ENCODE results near the gene TIFAB.
"Not testable (repeated sequence)": the region's sequence is repeated elsewhere in the genome, so short reads cannot be mapped to it uniquely, and the experiment has no call there.

The TIFAB gene

DNA sequence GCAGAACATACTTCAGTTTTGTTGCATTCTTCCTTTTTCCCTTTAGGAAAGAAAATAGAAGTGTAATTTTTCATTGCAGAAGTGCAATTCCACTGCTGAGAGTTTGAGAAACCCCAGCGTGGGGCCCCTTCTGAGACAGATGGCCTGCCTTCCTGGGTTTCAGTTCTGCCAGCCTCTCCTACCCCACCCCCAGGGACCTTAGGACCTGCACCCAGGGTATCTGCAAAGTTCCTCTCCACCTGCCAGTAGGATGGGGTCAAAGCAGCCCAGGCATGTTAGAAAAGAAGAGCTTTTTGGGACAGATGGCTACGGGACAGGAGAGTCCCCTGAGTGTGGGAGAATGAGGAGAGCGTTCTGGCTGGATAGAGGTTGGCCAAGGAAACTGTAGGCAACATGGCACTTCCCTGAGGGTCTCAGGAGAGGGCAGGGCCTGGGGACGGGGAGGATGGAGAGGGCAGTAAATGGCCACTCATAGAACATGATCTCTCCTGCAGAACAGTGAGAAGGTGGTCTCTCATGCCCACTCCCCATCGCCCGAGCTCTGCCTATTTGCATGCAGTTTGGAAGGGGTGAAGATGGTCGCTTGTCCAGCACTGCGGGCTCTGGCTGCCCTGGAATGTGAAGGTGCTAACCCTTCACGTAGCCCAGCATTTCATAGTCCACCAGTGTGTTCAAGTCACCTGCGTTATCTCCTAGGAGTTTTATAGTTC is at the start of gene TIFAB:
TSS of gene TIFAB (minus strand) at position 31 of the 710 bp plus-strand sequence. CDS start 2,412 bp downstream, outside the sequence.
- no peak for DNase-seq

DNA sequence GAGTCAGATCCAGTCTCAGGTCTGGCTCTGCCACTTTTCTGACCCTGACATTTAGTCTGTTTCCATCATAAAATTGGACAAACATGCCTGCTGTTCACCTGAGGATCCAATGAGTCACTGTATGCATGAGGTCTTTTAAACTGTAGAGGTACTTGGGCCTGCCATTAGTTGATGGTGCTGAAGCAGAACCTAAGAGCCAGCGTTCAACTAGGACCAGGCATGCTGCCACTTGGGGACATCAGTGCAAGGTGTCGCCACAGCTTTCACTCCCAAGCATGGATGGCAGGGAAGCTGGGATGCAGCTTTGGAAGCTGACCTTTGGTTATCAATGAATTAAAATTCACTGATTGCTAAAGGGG is 46.5 kb upstream of the TIFAB start:
- no peak for DNase-seq

DNA sequence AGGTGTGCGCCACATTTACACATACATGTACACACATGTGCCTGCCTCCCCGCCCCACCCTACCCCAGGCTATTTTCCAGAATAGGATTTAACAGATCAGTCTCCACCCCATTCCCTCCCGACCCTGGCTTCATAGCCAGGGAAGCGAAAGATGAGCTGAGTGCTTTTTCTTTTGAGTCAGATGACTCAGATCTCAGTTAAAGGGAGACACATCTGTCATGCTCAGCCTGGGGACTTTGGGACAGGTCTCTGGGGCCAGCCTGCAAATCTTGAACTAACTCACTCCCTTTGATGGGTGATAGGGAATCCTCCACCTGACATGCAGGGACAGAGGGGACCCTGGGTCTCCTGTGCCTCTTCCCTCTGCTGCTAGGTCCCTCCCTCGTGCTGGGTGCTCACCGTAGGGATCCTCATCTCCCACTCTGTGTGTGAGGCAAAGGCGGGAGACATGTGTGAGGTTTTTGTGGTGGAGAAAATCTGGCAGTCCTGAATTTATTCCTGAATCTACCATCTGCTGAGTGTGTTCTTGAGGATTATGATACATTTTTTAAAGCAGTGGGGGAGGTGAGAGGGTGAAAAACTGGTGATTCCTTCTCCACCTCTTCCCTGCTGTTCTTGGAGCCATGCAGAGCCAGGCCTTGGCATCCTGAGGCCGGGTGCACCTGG is 46.0 kb upstream of the TIFAB start:
- no peak for DNase-seq

DNA sequence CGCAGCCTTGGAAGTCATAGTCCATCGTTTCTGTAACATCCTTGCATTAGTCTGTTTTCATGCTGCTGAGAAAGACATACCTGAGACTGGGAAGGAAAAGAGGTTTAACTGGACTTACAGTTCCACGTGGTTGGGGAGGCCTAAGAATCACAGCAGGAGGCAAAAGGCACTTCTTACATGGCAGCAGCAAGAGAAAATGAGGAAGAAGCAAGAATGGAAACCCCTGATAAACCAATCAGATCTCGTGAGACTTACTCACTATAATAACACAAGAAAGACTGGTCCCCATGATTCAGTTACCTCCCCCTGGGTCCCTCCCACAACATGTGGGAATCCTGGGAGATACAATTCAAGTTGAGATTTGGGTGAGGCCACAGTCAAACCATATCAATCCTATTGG is 43.4 kb upstream of the TIFAB start:
- DNase-seq = not testable (repeated sequence)

DNA sequence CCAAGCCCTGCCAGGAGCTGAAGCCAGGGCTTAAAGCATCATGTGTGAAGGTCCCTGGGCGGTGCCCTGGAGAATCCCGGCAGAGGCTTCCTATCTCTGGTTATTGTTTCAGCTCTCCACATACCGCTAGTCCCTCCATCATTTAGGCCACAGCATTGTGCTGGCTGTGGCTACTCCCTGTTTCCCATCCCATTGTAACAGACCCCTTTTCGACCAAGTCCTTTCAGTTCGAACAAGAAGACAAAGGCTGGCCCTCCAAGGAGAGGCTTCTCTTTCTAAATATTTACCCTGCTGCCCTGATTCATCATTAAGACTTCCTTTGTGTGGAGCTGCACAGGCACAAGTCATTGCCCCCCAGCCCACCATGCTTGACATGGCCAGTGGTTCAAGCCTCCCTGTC is 42.0 kb upstream of the TIFAB start:
- DNase-seq = no peak

- DNase-seq = no peak
Observed at GRCh38 chr5:135493406-135494180, 41.4 kb upstream of the TIFAB start.

- DNase-seq = no peak
Observed at GRCh38 chr5:135492319-135492626, 40.1 kb upstream of the TIFAB start.

DNA sequence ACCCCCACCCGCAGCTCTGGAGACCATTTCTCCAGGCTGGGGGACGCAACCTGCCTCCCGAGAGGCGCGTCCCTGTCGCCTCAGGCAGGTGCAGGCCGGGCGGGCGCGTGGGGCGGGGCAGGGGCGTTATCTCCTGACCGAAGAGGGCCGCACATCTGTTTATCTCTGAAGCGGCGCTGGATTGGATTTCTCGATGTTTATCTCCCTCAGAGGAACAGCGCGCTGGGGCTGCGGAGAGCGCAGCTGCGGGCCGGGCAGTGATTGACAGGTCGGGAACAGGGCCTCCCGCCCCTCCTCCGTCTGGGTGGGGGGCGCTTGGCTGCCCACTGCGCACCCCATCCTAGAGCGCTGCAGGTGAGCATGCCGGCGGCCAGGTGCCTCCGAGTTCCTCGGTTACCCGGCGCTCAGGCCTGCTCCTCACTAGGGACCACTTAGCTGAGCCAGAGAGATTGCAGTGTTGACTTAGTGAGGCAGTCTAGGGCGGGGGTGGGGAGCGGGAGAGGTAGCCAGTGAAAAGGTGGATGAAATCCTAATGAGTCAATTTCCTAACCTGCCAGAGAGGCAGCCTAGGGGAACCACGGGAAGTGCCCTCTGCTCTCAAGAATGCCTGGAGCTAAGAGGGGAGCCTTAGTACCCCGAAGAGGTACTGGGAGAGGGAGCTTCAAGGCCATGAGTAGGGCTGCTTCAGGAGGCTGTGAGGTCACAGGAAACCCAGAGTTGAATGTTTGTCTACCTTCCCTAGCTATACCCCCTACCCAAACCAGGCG is 39.6 kb upstream of the TIFAB start:
- DNase-seq = no peak

- no peak for DNase-seq
Observed at GRCh38 chr5:135491038-135491551, 38.9 kb upstream of the TIFAB start.

DNA sequence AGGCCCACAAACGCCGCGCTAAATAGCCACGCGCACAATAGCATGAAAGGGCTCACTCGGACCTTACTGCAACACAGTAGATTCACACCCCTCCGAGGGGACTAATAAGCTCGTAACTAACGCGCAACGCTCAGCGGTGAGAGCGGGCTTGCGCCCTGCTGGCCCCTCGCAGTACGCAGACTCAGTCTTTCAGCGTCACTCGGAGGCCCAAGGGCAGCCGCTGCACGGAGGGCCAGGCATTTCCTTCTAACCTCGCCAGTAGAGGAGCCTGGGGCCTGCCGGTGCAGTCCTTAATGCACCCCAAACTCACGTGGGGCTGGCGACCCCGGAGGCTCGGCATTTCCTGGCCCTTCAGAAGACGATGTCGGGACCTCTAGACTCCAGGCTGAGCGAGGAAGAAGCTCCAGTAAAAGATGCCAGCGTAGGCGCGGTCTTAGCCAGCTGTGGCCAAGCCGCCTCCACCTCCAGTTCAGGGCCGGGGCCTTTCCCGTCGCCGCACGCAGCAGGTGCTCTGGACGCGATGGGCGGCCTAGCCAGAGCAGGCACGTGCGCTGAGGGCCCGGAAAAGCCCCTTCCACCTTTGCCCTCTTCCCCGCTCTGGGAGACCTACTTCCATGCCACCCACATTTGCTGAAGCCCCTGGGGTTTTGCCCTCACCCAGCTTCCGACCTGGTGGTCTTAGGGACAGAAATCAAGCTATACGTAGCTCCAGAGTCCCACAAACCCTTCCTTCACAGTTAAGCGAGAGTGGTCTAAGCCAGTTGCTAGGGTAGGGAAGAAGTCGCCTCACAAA is 38.3 kb upstream of the TIFAB start:
- DNase-seq = no peak

DNA sequence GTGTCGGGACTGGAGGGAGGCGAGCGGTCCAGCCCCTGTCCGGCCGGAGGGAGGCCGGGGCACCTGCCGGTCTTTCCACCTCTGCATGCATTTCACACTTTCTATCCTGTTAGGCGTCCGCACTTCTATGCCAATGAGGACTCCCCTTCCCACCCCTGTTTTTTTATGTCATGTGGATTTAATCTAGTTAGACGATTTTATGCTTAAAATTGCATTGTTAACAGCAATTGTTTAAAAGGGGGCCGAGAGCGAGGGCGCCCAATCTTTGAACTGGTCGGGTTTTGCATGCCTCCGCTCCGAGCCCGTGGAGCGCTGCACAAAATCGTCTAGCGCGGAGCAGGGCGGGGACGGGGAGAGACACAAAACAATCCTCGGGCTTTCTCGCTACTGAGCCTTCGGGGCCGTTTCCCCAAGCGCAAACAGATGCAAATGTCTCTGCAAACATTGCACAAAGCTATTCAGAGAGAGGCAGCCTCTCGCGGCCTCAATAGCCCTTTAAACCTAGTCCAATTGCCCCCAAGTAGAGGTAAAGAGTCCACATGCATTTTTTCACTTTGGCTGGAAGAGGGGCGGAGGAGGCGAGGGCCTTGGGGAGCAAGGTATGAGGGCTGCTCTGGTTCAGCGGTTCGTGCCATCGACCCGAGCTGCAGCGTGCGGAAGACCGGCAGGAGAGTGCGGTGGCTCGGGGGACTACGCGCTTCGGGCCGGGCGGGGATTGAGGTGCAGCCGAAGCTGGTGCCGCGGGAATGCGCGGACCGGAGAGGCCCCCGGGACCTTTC is 37.5 kb upstream of the TIFAB start:
- no peak for DNase-seq

DNA sequence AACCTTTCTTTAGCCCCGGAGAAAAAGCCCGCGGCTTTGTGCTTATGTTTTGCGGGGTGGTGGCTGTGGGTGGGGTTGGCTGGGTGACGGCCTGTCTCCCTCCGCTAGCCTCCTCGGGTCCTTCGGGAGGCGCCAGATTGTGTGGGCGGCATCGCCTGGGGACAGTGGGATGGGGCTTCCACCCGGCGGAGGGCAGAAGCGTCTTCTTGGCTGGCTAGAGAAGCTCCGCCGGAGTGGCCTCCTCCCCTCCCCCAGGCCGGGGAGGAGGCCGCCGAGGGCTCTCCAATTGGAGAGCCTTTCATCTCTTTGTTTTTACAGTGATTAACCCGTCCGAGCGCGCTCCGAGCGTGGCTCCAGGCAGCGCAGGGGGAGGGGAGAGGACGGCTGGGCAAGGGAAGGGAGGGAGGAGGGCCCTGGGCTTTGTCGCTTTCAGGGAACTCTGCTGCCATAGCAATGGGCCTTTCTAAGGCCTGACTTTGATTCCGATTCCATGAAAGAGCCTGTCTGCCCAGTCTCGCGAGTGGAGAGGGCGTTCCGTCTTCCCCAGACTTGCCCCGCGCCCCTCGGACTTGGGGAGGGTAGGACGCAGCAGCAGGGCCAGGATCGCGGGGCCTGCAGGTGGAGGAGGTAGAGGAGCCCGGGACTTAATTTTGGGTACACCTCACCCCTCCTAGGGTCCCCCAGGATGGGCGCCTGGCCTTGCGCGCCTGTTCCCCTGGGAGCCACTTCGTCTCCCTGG is 36.7 kb upstream of the TIFAB start:
- no peak for DNase-seq

GRCh38 chr5:135487839-135488514 is 35.8 kb upstream of the TIFAB start:
- DNase-seq = no peak

GRCh38 chr5:135487037-135487395 is 34.9 kb upstream of the TIFAB start:
- no peak for DNase-seq

DNA sequence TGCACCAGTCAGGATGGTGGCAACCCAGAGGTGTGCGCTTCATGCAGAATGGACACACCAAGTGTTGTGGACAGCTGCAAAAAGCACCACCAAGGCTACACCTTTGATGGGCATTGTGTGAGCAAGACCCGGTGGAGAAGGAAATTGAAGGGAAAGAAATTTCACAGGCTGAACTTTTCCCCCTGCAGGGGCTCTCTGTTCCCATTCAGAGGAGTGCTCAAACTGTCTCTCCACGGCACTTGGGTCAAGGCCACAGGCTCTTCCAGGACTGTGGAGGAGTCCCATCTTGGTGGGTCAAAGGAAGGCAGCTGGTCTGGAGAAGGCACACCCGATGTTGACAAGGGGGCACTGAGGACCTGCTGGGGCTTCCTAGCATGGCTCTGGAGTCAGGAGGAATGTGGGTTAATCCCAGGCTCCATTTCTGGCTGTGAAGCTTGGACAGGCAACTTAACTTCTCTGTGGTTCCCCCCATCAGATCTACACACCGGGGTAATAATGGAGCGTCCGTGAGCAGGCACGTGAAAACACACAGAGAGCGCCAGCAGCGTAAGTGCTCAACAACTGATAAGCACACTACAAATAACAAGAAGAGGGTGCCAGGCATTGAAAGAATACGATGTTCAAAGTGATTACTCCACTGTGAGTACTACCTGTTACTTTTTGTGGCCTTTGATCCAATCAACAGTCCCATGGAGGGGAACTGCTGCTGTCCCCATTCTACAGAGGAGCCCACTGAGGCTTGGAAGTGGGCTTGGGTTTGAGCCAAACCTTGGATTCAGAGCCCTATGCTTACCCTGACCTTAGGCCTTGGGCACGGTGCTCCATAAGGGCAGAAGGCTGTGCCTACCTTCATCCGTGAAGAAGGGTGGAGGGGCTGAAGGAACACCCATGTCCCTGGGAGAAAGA is 34.2 kb upstream of the TIFAB start:
- DNase-seq = no peak

DNA sequence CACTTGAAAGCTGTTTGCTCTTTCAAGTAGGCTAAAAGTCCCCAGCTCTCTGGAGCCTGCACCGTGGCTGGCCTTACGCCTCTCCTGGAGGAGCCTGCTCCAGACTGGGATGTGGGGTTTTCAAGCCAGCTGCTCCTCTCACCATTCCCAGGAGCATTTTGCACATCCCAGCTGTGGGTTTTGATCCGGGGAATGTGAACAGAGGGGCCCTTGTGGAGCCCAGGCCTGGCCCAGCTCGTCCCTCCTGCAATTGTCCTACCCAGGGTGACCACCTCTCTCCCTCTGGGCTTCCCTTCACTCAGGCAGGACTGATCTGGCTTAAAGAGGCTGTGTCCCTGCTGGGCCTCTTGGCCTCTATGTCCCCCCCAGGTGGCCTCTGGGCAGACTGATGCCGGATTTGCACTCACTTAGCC is 32.5 kb upstream of the TIFAB start:
- no peak for DNase-seq

DNA sequence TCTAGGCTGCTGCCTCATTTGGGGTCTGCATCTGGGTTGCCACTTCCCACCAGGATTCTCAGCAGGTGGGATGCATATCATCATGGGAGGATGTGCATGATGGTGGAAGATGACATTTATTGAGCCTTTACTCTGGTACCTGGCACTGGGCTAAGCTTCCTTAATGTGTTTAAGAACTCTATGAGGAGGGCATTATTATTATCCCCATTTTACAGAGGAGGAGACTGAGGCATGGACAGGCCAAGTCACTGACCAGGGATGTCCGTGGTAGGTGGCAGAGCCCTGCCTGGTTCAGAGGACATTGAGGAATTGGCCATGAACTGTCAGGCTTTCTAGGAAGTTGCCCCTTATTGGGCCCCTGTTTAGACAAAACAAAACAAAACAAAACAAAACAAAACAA is 31.1 kb upstream of the TIFAB start:
- no peak for DNase-seq

GRCh38 chr5:135482381-135482933 is 30.3 kb upstream of the TIFAB start:
- DNase-seq = no peak

DNA sequence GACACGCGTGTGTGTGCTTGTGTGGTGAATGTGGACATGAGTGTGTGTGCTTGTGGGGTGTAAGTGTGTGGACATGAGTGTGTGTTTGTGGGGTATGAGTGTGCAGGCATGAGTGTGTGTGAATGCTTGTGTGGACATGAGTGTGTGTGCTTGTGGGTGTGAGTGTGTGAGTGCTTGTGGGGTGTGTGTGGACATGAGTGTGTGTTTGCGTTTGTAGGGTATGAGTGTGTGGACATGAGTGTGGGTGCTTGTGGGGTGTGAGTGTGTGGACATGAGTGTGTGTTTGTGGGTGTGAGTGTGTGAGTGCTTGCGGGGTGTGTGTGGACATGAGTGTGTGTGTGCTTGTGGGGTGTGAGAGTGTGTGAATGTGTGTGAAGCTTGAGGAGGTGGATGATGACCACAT is 29.8 kb upstream of the TIFAB start:
- no peak for DNase-seq

All from KG1 (cell line).